H9 (cell line): ENCODE data around the gene PLSCR5. TPM values are rescaled to one million over a fixed set of nuclear protein-coding genes. Genes with fewer than 3 reads are reported as not detected.

Source experiments
- DNase-seq: peaks from one replicate; pipeline ENCODE4 v3.0.0-alpha.2; 2017
- H2AFZ ChIP-seq: one replicate; pipeline ENCODE4 v1.6.1; 2013; ENCODE audit warnings: mild to moderate bottlenecking, low read length, control low read depth, moderate library complexity
- H2AK5ac ChIP-seq: 2 replicates; pipeline ENCODE4 v1.6.1; 2013; ENCODE audit warnings: low read length, control low read depth, mixed read lengths; ENCODE audit not compliant: insufficient read length
- H2BK120ac ChIP-seq: one replicate; pipeline ENCODE4 v1.6.1; 2013; ENCODE audit warnings: low read depth, mild to moderate bottlenecking, low read length, control low read depth, inconsistent platforms; ENCODE audit not compliant: poor library complexity, severe bottlenecking
- H2BK12ac ChIP-seq: 2 replicates; pipeline ENCODE4 v1.6.1; 2013; ENCODE audit warnings: low read length, control low read depth, mixed read lengths, low read depth; ENCODE audit not compliant: insufficient read length
- H2BK15ac ChIP-seq: 2 replicates; pipeline ENCODE4 v1.6.1; 2013; ENCODE audit warnings: low read depth, low read length, control low read depth
- H2BK20ac ChIP-seq: one replicate; pipeline ENCODE4 v1.6.1; 2013; ENCODE audit warnings: low read depth, mild to moderate bottlenecking, low read length, control low read depth, inconsistent platforms; ENCODE audit not compliant: poor library complexity, severe bottlenecking
- H2BK5ac ChIP-seq: 2 replicates; pipeline ENCODE4 v1.6.1; 2013; ENCODE audit warnings: low read length, control low read depth, mixed read lengths; ENCODE audit not compliant: insufficient read length
- H3K14ac ChIP-seq: 2 replicates; pipeline ENCODE4 v1.6.1; 2013; ENCODE audit warnings: low read length, control low read depth; ENCODE audit not compliant: insufficient read depth
- H3K18ac ChIP-seq: 2 replicates; pipeline ENCODE4 v1.6.1; 2013; ENCODE audit warnings: low read depth, mild to moderate bottlenecking, mixed read lengths, low read length, control low read depth; ENCODE audit not compliant: insufficient read length
- H3K23ac ChIP-seq: 2 replicates; pipeline ENCODE4 v1.6.1; 2013; ENCODE audit warnings: low read length, control low read depth, mixed read lengths, low read depth; ENCODE audit not compliant: insufficient read length
- H3K23me2 ChIP-seq: 2 replicates; pipeline ENCODE4 v1.6.1; 2013; ENCODE audit warnings: low read depth, mild to moderate bottlenecking, mixed read lengths, low read length, control low read depth; ENCODE audit not compliant: insufficient read length, poor library complexity, severe bottlenecking
- H3K27ac ChIP-seq: 2 replicates; pipeline ENCODE4 v1.5.1; 2013; ENCODE audit warnings: low read length, control low read depth, mixed read lengths, low read depth; ENCODE audit not compliant: insufficient read length
- H3K27me3 ChIP-seq: 2 replicates; pipeline ENCODE4 v1.6.1; 2013; ENCODE audit warnings: low read length, control low read depth, inconsistent platforms; ENCODE audit not compliant: insufficient read depth
- H3K4ac ChIP-seq: 2 replicates; pipeline ENCODE4 v1.6.1; 2013; ENCODE audit warnings: low read depth, mild to moderate bottlenecking, control low read depth, inconsistent platforms, low read length, moderate library complexity
- H3K4me1 ChIP-seq: 2 replicates; pipeline ENCODE4 v1.6.1; 2013; ENCODE audit warnings: low read length, control low read depth, inconsistent platforms; ENCODE audit not compliant: insufficient read depth
- H3K4me2 ChIP-seq: 2 replicates; pipeline ENCODE4 v1.6.1; 2013; ENCODE audit warnings: low read length, control low read depth, mixed read lengths; ENCODE audit not compliant: insufficient read length, insufficient read depth
- H3K56ac ChIP-seq: 2 replicates; pipeline ENCODE4 v1.6.1; 2013; ENCODE audit warnings: low read depth, mild to moderate bottlenecking, mixed read lengths, low read length, control low read depth; ENCODE audit not compliant: insufficient read length
- H3K79me1 ChIP-seq: 2 replicates; pipeline ENCODE4 v1.6.1; 2013; ENCODE audit warnings: low read depth, mild to moderate bottlenecking, moderate library complexity, low read length, control low read depth, inconsistent platforms; ENCODE audit not compliant: insufficient read depth, poor library complexity, severe bottlenecking
- H3K79me2 ChIP-seq: 2 replicates; pipeline ENCODE4 v1.6.1; 2013; ENCODE audit warnings: low read length, control low read depth, inconsistent platforms; ENCODE audit not compliant: insufficient read depth
- H3K9ac ChIP-seq: 2 replicates; pipeline ENCODE4 v1.6.1; 2013; ENCODE audit warnings: low read length, control low read depth, mixed read lengths; ENCODE audit not compliant: insufficient read length; ENCODE audit errors: extremely low read depth
- H3K9me3 ChIP-seq: one replicate; pipeline ENCODE4 v1.6.1; 2013; ENCODE audit warnings: low read depth, low read length, inconsistent platforms; ENCODE audit not compliant: control insufficient read depth
- H3T11ph ChIP-seq: one replicate; pipeline ENCODE4 v1.6.1; 2013; ENCODE audit warnings: mild to moderate bottlenecking, low read length, control low read depth, inconsistent platforms
- H4K20me1 ChIP-seq: one replicate; pipeline ENCODE4 v1.6.1; 2013; ENCODE audit not compliant: control insufficient read depth, insufficient read length, insufficient read depth
- H4K5ac ChIP-seq: 2 replicates; pipeline ENCODE4 v1.6.1; 2013; ENCODE audit warnings: low read depth, mild to moderate bottlenecking, mixed read lengths, low read length, control low read depth; ENCODE audit not compliant: insufficient read length
- H4K8ac ChIP-seq: replicated peaks from 2 replicates; pipeline ENCODE4 v1.6.1; 2013; ENCODE audit warnings: low read length, control low read depth, mixed read lengths, low read depth; ENCODE audit not compliant: insufficient read length
- H4K91ac ChIP-seq: 2 replicates; pipeline ENCODE4 v1.6.1; 2013; ENCODE audit warnings: low read depth, mild to moderate bottlenecking, moderate library complexity, mixed read lengths, low read length, control low read depth; ENCODE audit not compliant: insufficient read length
- H3K27ac Mint-ChIP-seq, 3 experiments: 2 replicates in 2 of 3; 3 replicates in 1 of 3; pipeline ENCODE4 v1.8.0; 2020 to 2021; ENCODE audit warnings: mixed read lengths in 3 of 3, mild to moderate bottlenecking in 1 of 3, moderate library complexity in 1 of 3
- H3K27me3 Mint-ChIP-seq: 2 replicates; pipeline ENCODE4 v1.8.0; 2021; ENCODE audit warnings: low read depth, mild to moderate bottlenecking, moderate library complexity, mixed read lengths
- H3K36me3 Mint-ChIP-seq, 3 experiments: 2 replicates in 2 of 3; 3 replicates in 1 of 3; pipeline ENCODE4 v1.8.0; 2020 to 2021; ENCODE audit warnings: low read depth in 3 of 3, mixed read lengths in 3 of 3; ENCODE audit not compliant: insufficient read depth in 1 of 3
- H3K4me1 Mint-ChIP-seq, 2 experiments: 2 replicates each; pipeline ENCODE4 v1.8.0; 2020; ENCODE audit warnings: mixed read lengths in 2 of 2
- H3K4me3 Mint-ChIP-seq, 2 experiments: 2 replicates in 1 of 2; 3 replicates in 1 of 2; pipeline ENCODE4 v1.8.0; 2020 to 2021; ENCODE audit warnings: mild to moderate bottlenecking in 2 of 2, mixed read lengths in 2 of 2, moderate library complexity in 1 of 2
- H3K9me3 Mint-ChIP-seq, 2 experiments: 2 replicates in 1 of 2; 3 replicates in 1 of 2; pipeline ENCODE4 v1.8.0; 2020; ENCODE audit warnings: mild to moderate bottlenecking in 2 of 2, mixed read lengths in 2 of 2, moderate library complexity in 1 of 2
- CTCF ChIP-seq: fragments of 200-600 bp; sonication (generic); conservative IDR thresholded peaks from 3 replicates; pipeline ENCODE4 v1.8.0; 2021; ENCODE audit warnings: antibody characterized with exemption, mild to moderate bottlenecking
- total RNA-seq: library from RNA; stranded (reverse); gene quantifications from 2 replicates; pipeline ENCODE4 v1.2.1, GENCODE V29; 2021

The PLSCR5 gene
- total RNA-seq, 1 experiment from 2014 or later: not detected

- no peak overlapping the region for H3K4me3 Mint-ChIP-seq
- H2BK15ac ChIP-seq: no peak overlapping the region
- H3K79me2 ChIP-seq: peaks cover 3% of the 10 kb centered on the region; the same call in 1 of the 2 replicates
- no peak overlapping the region for H4K91ac ChIP-seq
- peaks cover 4% of the 10 kb centered on the region; the same call in 1 of the 2 replicates for H3K4me1 ChIP-seq
- H3K9me3 ChIP-seq: peaks cover 5% of the 10 kb centered on the region
- no peak overlapping the region for H3K23ac ChIP-seq
- H3K27ac Mint-ChIP-seq: peak overlapping the region in 1 of 3 experiments; percentile 4; a peak in 3 of 7 replicates
- H2AK5ac ChIP-seq: no peak overlapping the region
- H4K5ac ChIP-seq: no peak overlapping the region
- no peak overlapping the region for H2BK120ac ChIP-seq
- H3K9me3 Mint-ChIP-seq: peaks cover 11 to 20% of the 10 kb centered on the region in 2 experiments
- no peak overlapping the region for H3K4ac ChIP-seq
- H4K20me1 ChIP-seq: no peaks in the 10 kb centered on the region
- no peak overlapping the region for H3K18ac ChIP-seq
- peaks cover 38 to 52% of the 10 kb centered on the region in 2 experiments for H3K4me1 Mint-ChIP-seq
- no peak overlapping the region for H3K9ac ChIP-seq
- no peaks in the 10 kb centered on the region for H3K27me3 ChIP-seq
- no peak overlapping the region for H3K4me2 ChIP-seq
- peaks cover 36 to 42% (median 41%) of the 10 kb centered on the region in 3 experiments for H3K36me3 Mint-ChIP-seq
- TF ChIP-seq CTCF: no peak
- no peak overlapping the region for H3K27ac ChIP-seq
- no peak overlapping the region for H3T11ph ChIP-seq
- no peak overlapping the region for H2AFZ ChIP-seq
- H3K23me2 ChIP-seq: no peaks in the 10 kb centered on the region
- DNase-seq: no peak
- H3K14ac ChIP-seq: no peak overlapping the region
- no peak overlapping the region for H3K56ac ChIP-seq
- H4K8ac ChIP-seq: no peak overlapping the region
- no peak overlapping the region for H2BK20ac ChIP-seq
- no peak overlapping the region for H2BK5ac ChIP-seq
- no peaks in the 10 kb centered on the region for H3K27me3 Mint-ChIP-seq
- no peak overlapping the region for H2BK12ac ChIP-seq
- H3K79me1 ChIP-seq: peaks cover 5% of the 10 kb centered on the region
Observed at GRCh38 chr3:146536681-146537080, 68.5 kb downstream of the PLSCR5 start.

Other genes starting within 250 kb of the PLSCR5 start
- not detected in 2 replicates for gene PLSCR2, start 135.8 kb downstream of the PLSCR5 start, total RNA-seq
- gene PLSCR1, start 60.7 kb downstream of the PLSCR5 start, total RNA-seq: 48.9 and 54.8 TPM in 2 replicates